GM06990 (cell line): Measurements from ENCODE around the gene ERC2.

Source experiments
- DNase-seq: peaks from one replicate; pipeline ENCODE4 v3.0.0-alpha.2; 2011; ENCODE audit not compliant: insufficient read length; ENCODE audit errors: extremely low read depth
- H3K27me3 ChIP-seq: replicated peaks from 2 replicates; pipeline ENCODE4 v1.6.0; 2011; ENCODE audit warnings: low read length; ENCODE audit not compliant: control insufficient read depth, insufficient read depth
- H3K36me3 ChIP-seq: 2 replicates; pipeline ENCODE4 v1.5.1; 2011; ENCODE audit warnings: low read length; ENCODE audit not compliant: control insufficient read depth, insufficient read depth
- H3K4me3 ChIP-seq: replicated peaks from 2 replicates; pipeline ENCODE4 v1.5.1; 2011; ENCODE audit warnings: low read depth, mild to moderate bottlenecking, control low read depth, low read length
- CTCF ChIP-seq: IDR thresholded peaks from 2 replicates; pipeline ENCODE4 v1.5.1; 2011; ENCODE audit warnings: low read length, control low read depth, mild to moderate bottlenecking, inconsistent platforms; ENCODE audit not compliant: insufficient read depth, poor library complexity, severe bottlenecking

The ERC2 gene

GRCh38 chr3:55723653-55724406 lies 744.4 kb downstream of the ERC2 start:
- peak; percentile 14 for DNase-seq
- peak; percentile 28 for TF ChIP-seq CTCF
- H3K36me3 ChIP-seq = no peaks in the 10 kb centered on the region
- H3K27me3 ChIP-seq = no peaks in the 10 kb centered on the region
- no peak overlapping the region for H3K4me3 ChIP-seq

- TF ChIP-seq CTCF = peak; percentile 75
- Histone ChIP-seq H3K36me3 (no peaks in the 10 kb centered on the region), H3K4me3 (no peak overlapping the region), H3K27me3 (no peaks in the 10 kb centered on the region)
- no peak for DNase-seq
Measured at GRCh38 chr3:55721716-55722484, 746.4 kb downstream of the ERC2 start.

GRCh38 chr3:55720614-55721013 lies 747.7 kb downstream of the ERC2 start:
- Histone ChIP-seq H3K27me3 (no peaks in the 10 kb centered on the region), H3K36me3 (no peaks in the 10 kb centered on the region), H3K4me3 (no peak overlapping the region)
- TF ChIP-seq CTCF = peak; percentile 50
- DNase-seq = no peak

- TF ChIP-seq CTCF = no peak
- H3K36me3 ChIP-seq = no peaks in the 10 kb centered on the region
- no peak overlapping the region for H3K4me3 ChIP-seq
- no peaks in the 10 kb centered on the region for H3K27me3 ChIP-seq
- no peak for DNase-seq
Measured at GRCh38 chr3:55719508-55719907, 748.8 kb downstream of the ERC2 start.

GRCh38 chr3:55719006-55719405 lies 749.3 kb downstream of the ERC2 start:
- Histone ChIP-seq H3K4me3 (no peak overlapping the region), H3K36me3 (no peaks in the 10 kb centered on the region), H3K27me3 (no peaks in the 10 kb centered on the region)
- no peak for DNase-seq
- no peak for TF ChIP-seq CTCF
